ENCODE measurements around the gene RAP1A.
"Not testable (repeated sequence)": the region's sequence is repeated elsewhere in the genome, so short reads cannot be mapped to it uniquely, and the experiment has no call there.

Gene RAP1A

GRCh38 chr1:111598544-111598943 lies 21.0 kb upstream of the RAP1A start:
- no peak for DNase-seq (ENCODE audit: low read depth)

DNA sequence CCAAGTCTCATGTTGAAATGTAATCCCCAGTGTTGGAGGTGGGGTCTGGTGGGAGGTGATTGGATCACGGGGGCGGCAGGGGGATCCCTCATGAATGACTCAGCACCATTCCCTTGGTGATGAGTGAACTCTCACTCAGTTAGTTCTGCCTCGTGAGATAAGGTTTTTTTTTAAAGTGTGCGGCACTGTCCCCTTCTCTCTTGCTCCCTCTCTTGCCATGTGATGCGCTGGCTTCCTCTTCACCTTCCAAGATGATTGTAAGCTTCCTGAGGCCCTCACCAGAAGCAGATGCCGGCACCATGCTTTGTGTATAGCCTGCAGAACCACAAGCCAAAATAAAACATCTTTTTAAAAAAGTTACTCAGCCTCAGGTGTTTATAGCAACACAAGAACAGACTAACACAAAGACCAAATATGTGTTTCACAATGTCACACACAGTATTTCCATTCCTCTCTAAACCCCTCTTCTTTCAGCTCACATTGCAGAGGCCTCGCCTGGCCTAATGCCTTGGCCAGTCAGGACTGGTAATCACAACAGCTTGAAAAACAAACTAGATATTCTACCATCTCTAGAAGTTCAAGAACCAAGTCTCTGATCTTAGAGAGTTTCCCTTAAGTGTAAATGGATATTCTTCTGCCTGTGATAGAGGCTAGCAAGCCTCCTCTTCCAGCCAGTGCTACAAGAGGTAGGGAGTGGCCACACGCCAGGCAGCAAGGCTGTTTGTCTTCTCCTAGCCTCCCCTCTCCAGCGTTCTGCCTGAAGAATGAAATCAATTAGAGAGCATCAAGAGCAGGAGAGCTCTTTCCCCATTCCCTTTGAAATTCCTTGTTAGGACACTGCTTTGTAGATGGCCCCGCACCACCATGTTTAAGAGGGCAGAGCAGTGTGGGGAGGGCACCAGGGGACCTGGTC lies 19.6 kb upstream of the RAP1A start:
- DNase-seq (ENCODE audit: low read depth): no peak

DNA sequence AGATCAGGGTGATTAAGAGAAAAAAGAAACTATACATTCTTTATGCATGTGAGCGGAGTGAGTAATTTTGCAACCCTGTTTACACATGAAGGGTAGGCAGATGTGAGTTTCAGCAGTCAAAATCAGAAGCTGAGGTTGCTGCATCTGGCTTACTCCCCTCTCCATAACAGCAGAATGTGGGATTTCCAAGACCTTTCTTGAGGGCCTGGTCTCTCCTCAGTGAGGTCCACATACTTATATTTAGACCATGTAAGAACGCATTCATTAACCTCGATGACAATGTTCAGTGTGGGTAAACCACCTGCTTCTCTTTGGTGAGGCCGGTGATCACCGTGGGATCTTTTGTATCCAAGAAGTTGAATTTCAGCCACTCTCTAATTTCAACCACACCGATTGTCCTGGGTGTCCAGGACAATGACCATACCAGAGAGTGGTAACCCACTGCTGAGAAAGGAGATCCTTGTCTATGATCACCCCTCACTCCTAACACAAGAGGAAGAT lies 18.7 kb upstream of the RAP1A start:
- no peak for DNase-seq (ENCODE audit: low read depth)

DNA sequence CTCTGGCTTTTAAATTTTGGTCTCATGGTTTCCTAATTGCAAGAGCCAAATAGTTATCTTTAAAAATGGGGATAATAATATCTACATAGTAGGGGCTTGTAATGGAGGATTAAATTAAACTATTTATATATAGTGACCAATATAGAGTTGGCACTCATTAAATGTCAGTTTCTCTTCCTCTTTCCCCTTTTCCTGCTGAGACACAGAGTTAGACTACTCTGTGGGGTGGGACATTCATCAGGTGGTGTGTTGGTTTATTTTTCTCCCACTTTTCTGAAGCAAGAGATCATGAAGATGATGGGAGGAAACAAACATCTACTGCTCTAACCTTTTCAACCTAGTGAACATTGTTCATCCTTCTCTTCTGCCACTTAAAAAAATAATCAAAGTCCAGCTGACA lies 17.3 kb upstream of the RAP1A start:
- DNase-seq (ENCODE audit: low read depth): no peak

DNA sequence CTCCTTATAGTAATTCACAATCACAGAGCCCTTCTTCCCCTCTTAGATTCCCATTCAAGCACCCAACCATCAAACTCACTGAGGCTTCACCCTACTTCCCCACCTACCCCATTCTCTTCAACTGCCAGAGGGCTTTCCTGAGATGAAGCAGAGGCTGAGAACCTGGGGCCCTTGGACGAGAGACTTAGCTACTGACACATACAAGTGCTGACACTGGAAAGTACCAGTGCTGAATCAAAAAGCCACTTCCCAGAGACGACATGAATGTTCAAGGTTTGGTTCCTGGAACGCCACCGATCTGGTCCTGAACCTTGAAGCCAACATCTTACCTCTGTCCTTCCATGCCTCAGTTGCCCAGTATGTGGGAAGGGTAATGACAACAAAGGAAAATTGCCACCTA lies 16.6 kb upstream of the RAP1A start:
- DNase-seq (ENCODE audit: low read depth): no peak

- DNase-seq (ENCODE audit: low read depth): no peak
Measured at GRCh38 chr1:111603979-111604378, 15.6 kb upstream of the RAP1A start.

GRCh38 chr1:111604931-111605330 lies 14.7 kb upstream of the RAP1A start:
- DNase-seq (ENCODE audit: low read depth): no peak

- DNase-seq (ENCODE audit: low read depth): no peak
Measured at GRCh38 chr1:111605576-111605975, 14.0 kb upstream of the RAP1A start.

GRCh38 chr1:111606457-111607215 lies 13.0 kb upstream of the RAP1A start:
- not testable (repeated sequence) for DNase-seq (ENCODE audit: low read depth)

DNA sequence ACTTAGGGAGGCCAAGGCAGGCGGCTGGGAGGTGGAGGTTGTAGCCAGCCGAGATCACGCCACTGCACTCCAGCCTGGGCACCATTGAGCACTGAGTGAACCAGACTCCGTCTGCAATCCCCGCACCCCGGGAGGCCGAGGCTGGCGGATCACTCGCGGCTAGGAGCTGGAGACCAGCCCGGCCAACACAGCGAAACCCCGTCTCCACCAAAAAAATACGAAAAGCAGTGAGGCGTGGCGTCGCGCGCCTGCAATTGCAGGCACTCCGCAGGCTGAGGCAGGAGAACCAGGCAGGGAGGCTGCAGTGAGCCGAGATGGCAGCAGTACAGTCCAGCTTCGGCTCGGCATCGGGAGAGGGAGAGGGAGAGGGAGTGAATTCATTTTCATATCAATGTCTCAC lies 11.1 kb upstream of the RAP1A start:
- DNase-seq (ENCODE audit: low read depth): not testable (repeated sequence)

DNA sequence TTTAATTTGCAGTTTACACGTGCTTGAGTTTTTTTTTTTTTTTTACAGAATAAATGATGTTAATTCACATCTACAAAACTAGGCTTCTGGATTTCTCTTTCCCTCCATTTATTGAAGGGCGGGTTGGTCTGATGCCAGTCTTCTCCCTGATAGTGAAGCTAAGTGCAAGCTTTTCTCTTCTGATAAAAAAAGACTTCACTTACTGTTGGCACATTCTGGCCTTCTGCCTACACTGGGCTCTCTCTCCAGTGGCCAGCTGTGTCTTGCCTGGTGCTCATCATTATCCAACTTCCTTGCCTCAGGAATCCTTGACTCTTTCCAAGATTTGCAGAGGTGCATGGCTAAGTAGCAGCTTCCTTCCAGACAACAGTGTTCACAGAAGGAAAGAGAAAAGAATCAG lies 7.6 kb upstream of the RAP1A start:
- DNase-seq (ENCODE audit: low read depth): no peak

DNA sequence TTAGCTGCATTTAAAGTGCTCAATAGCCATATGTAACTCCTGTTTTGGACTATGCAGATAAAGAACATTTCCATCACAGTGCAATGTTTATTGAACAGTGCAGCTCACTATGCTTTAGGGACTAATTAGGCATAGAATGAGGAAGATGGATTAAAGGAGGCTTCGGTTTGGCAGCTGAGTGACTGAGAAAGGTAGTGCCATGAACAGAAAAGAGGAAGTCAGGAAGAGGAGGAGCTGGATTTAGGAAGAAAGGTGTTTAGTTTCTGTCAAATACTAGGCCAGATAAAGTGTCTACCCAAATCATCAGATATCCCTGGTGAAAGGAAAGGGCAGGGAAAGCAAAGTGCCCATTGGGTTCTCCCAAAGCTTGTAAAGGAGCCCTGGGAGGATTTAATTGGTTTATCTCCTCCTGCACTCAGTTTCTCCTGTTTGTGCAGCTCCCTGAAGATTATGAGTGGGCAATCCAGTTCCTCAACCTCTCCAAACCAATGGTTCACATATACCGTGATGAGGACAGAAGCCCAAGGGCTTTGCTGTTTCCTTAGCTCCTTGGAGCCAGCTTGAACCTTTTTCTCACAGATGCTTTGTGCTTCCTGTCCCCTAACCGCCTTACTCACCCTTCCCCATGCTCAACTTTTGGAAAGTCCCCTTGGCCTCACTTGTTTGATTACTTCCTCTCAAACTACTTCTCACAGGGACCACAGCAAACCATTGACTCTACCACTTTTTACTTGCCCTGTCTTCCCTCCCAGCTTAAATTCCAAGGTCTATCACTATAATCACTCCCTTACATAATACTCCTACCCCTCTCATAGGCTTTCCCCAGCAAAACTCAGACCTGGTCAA lies 3.5 kb upstream of the RAP1A start:
- no peak for DNase-seq (ENCODE audit: low read depth)

DNA sequence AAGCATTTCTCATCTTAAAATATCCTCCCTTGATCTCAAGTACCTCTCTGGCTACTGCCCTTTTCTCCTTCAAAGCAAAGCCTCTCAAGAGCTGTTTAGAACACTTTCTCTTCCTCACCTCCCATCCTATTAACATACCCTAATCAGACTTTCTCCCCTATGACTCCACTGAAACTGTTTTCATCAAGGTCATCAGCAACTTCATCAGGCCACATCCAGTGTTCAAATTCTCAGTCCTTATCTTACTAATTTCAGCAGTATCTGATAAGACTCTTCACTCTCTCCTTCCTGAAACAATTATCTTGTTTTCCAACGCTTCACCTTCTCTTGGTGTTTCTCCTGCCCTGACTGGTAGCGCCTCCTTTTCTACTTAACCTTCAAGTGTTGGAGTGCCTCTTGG lies 1.5 kb upstream of the RAP1A start:
- no peak for DNase-seq (ENCODE audit: low read depth)

- no peak for DNase-seq (ENCODE audit: low read depth)
Measured at GRCh38 chr1:111618961-111619634, 491 bp upstream of the RAP1A start.

GRCh38 chr1:111620441-111620971 lies 917 bp downstream of the RAP1A start:
- no peak for DNase-seq (ENCODE audit: low read depth)

GRCh38 chr1:111621050-111621449 lies 1.5 kb downstream of the RAP1A start:
- no peak for DNase-seq (ENCODE audit: low read depth)

DNA sequence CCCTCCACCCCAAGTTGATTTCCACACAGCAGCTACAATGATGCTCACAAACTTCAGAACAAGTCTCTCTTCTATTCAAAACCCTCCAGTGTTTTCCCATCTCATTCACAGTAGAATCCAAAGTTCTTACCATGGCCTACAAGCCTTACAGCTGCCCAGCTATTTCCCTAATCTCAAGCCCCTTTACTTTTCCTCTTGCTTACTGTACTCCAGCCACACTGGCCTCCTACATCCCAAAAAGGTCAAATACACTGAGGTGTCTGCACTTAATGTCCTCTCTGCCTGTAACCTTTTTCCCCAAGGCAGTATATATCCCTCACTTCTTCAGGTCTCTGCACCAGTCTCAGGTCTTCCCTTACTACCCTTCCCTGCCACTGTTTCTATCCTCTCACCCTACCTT lies 2.6 kb downstream of the RAP1A start:
- no peak for DNase-seq (ENCODE audit: low read depth)

DNA sequence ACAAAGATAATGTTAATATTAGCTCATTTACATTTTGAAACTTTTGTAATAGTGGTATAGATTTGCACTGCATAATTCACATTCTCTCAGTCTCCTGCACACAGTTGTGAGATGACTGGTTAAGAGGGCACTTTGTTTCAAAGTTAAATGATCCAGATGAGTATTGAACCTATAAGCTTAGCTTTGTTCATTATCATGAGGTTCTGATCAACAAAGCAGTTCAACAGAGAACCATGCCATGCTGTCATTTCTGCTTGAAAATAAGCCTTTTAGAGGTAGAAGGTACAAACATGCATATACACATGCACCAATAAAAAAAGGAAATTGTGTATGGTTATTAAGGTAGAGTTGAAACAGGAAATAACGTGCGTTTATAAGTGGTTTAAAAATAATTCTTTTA lies 4.8 kb downstream of the RAP1A start:
- no peak for DNase-seq (ENCODE audit: low read depth)

GRCh38 chr1:111625276-111625675 lies 5.7 kb downstream of the RAP1A start:
- no peak for DNase-seq (ENCODE audit: low read depth)

DNA sequence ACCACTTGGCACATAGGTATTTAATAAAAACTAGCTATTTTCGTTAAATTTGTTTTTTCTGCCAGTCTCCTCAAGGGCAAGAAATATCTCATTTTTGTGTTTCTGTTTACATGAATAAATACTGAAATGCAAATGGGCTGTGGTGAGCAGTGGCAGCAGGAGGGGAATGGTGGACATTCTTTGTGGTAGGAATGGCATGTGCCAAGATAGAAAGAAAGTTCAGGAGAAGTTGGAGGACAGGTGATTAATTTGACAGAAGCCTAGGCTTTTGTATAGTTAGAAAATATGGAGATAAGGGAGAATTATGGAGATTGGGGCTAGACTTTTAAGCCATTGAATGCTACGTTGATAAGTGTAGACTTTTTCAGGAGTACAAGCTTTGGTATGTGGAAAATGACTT lies 8.6 kb downstream of the RAP1A start:
- no peak for DNase-seq (ENCODE audit: low read depth)

GRCh38 chr1:111629190-111629954 lies 9.8 kb downstream of the RAP1A start:
- DNase-seq (ENCODE audit: low read depth): no peak

All from CMK (cell line).